Measurements from ENCODE around the gene CDH22.

Gene CDH22

GRCh38 chr20:46172455-46172854, 135.8 kb downstream of the CDH22 start:
- DNase-seq (ENCODE audit: low read depth in 2 of 2) = no peak

GRCh38 chr20:46171909-46172308, 136.4 kb downstream of the CDH22 start:
- DNase-seq (ENCODE audit: low read depth in 2 of 2) = no peak

- DNase-seq (ENCODE audit: low read depth in 2 of 2) = no peak
Measured at GRCh38 chr20:46171476-46171875, 136.8 kb downstream of the CDH22 start.

- DNase-seq (ENCODE audit: low read depth in 2 of 2) = no peak
Measured at GRCh38 chr20:46169245-46170171, 138.8 kb downstream of the CDH22 start.

GRCh38 chr20:46168438-46168837, 139.9 kb downstream of the CDH22 start:
- no peak for DNase-seq (ENCODE audit: low read depth in 2 of 2)

- DNase-seq (ENCODE audit: low read depth in 2 of 2) = no peak
Measured at GRCh38 chr20:46167080-46167479, 141.2 kb downstream of the CDH22 start.

- DNase-seq (ENCODE audit: low read depth in 2 of 2) = no peak
Measured at GRCh38 chr20:46164254-46164653, 144.0 kb downstream of the CDH22 start.

GRCh38 chr20:46161921-46162320, 146.4 kb downstream of the CDH22 start:
- DNase-seq (ENCODE audit: low read depth in 2 of 2) = no peak

- DNase-seq (ENCODE audit: low read depth in 2 of 2) = no peak
Measured at GRCh38 chr20:46160661-46161060, 147.6 kb downstream of the CDH22 start.

GRCh38 chr20:46159101-46159897, 149.0 kb downstream of the CDH22 start:
- DNase-seq (ENCODE audit: low read depth in 2 of 2) = no peak

- DNase-seq (ENCODE audit: low read depth in 2 of 2) = no peak
Measured at GRCh38 chr20:46158476-46158987, 149.8 kb downstream of the CDH22 start.

- no peak for DNase-seq (ENCODE audit: low read depth in 2 of 2)
Measured at GRCh38 chr20:46157625-46158024, 150.7 kb downstream of the CDH22 start.

- no peak for DNase-seq (ENCODE audit: low read depth in 2 of 2)
Measured at GRCh38 chr20:46157076-46157592, 151.2 kb downstream of the CDH22 start.

- no peak for DNase-seq (ENCODE audit: low read depth in 2 of 2)
Measured at GRCh38 chr20:46156065-46156464, 152.2 kb downstream of the CDH22 start.

- DNase-seq (ENCODE audit: low read depth in 2 of 2) = no peak
Measured at GRCh38 chr20:46154796-46155195, 153.5 kb downstream of the CDH22 start.

GRCh38 chr20:46154305-46154704, 154.0 kb downstream of the CDH22 start:
- DNase-seq (ENCODE audit: low read depth in 2 of 2) = no peak

- DNase-seq (ENCODE audit: low read depth in 2 of 2) = no peak
Measured at GRCh38 chr20:46152824-46153586, 155.3 kb downstream of the CDH22 start.

- DNase-seq (ENCODE audit: low read depth in 2 of 2) = no peak
Measured at GRCh38 chr20:46151936-46152335, 156.4 kb downstream of the CDH22 start.

GRCh38 chr20:46150943-46151342, 157.4 kb downstream of the CDH22 start:
- DNase-seq (ENCODE audit: low read depth in 2 of 2) = no peak

- no peak for DNase-seq (ENCODE audit: low read depth in 2 of 2)
Measured at GRCh38 chr20:46148313-46149208, 159.7 kb downstream of the CDH22 start.

- no peak for DNase-seq (ENCODE audit: low read depth in 2 of 2)
Measured at GRCh38 chr20:46145713-46146112, 162.6 kb downstream of the CDH22 start.
